H9 (cell line): Measurements from ENCODE around the gene DDAH2. TPM values are rescaled to one million over a fixed set of nuclear protein-coding genes. Genes with fewer than 3 reads are reported as not detected.

Experiments used
- DNase-seq: peaks from one replicate; pipeline ENCODE4 v3.0.0-alpha.2; 2017
- H2AFZ ChIP-seq: one replicate; pipeline ENCODE4 v1.6.1; 2013; ENCODE audit warnings: mild to moderate bottlenecking, low read length, control low read depth, moderate library complexity
- H2AK5ac ChIP-seq: 2 replicates; pipeline ENCODE4 v1.6.1; 2013; ENCODE audit warnings: low read length, control low read depth, mixed read lengths; ENCODE audit not compliant: insufficient read length
- H2BK120ac ChIP-seq: one replicate; pipeline ENCODE4 v1.6.1; 2013; ENCODE audit warnings: low read depth, mild to moderate bottlenecking, low read length, control low read depth, inconsistent platforms; ENCODE audit not compliant: poor library complexity, severe bottlenecking
- H2BK12ac ChIP-seq: 2 replicates; pipeline ENCODE4 v1.6.1; 2013; ENCODE audit warnings: low read length, control low read depth, mixed read lengths, low read depth; ENCODE audit not compliant: insufficient read length
- H2BK15ac ChIP-seq: 2 replicates; pipeline ENCODE4 v1.6.1; 2013; ENCODE audit warnings: low read depth, low read length, control low read depth
- H2BK20ac ChIP-seq: one replicate; pipeline ENCODE4 v1.6.1; 2013; ENCODE audit warnings: low read depth, mild to moderate bottlenecking, low read length, control low read depth, inconsistent platforms; ENCODE audit not compliant: poor library complexity, severe bottlenecking
- H2BK5ac ChIP-seq: 2 replicates; pipeline ENCODE4 v1.6.1; 2013; ENCODE audit warnings: low read length, control low read depth, mixed read lengths; ENCODE audit not compliant: insufficient read length
- H3K14ac ChIP-seq: 2 replicates; pipeline ENCODE4 v1.6.1; 2013; ENCODE audit warnings: low read length, control low read depth; ENCODE audit not compliant: insufficient read depth
- H3K18ac ChIP-seq: 2 replicates; pipeline ENCODE4 v1.6.1; 2013; ENCODE audit warnings: low read depth, mild to moderate bottlenecking, mixed read lengths, low read length, control low read depth; ENCODE audit not compliant: insufficient read length
- H3K23ac ChIP-seq: 2 replicates; pipeline ENCODE4 v1.6.1; 2013; ENCODE audit warnings: low read length, control low read depth, mixed read lengths, low read depth; ENCODE audit not compliant: insufficient read length
- H3K23me2 ChIP-seq: 2 replicates; pipeline ENCODE4 v1.6.1; 2013; ENCODE audit warnings: low read depth, mild to moderate bottlenecking, mixed read lengths, low read length, control low read depth; ENCODE audit not compliant: insufficient read length, poor library complexity, severe bottlenecking
- H3K27ac ChIP-seq: 2 replicates; pipeline ENCODE4 v1.5.1; 2013; ENCODE audit warnings: low read length, control low read depth, mixed read lengths, low read depth; ENCODE audit not compliant: insufficient read length
- H3K27me3 ChIP-seq: 2 replicates; pipeline ENCODE4 v1.6.1; 2013; ENCODE audit warnings: low read length, control low read depth, inconsistent platforms; ENCODE audit not compliant: insufficient read depth
- H3K4ac ChIP-seq: 2 replicates; pipeline ENCODE4 v1.6.1; 2013; ENCODE audit warnings: low read depth, mild to moderate bottlenecking, control low read depth, inconsistent platforms, low read length, moderate library complexity
- H3K4me1 ChIP-seq: 2 replicates; pipeline ENCODE4 v1.6.1; 2013; ENCODE audit warnings: low read length, control low read depth, inconsistent platforms; ENCODE audit not compliant: insufficient read depth
- H3K4me2 ChIP-seq: 2 replicates; pipeline ENCODE4 v1.6.1; 2013; ENCODE audit warnings: low read length, control low read depth, mixed read lengths; ENCODE audit not compliant: insufficient read length, insufficient read depth
- H3K56ac ChIP-seq: 2 replicates; pipeline ENCODE4 v1.6.1; 2013; ENCODE audit warnings: low read depth, mild to moderate bottlenecking, mixed read lengths, low read length, control low read depth; ENCODE audit not compliant: insufficient read length
- H3K79me1 ChIP-seq: 2 replicates; pipeline ENCODE4 v1.6.1; 2013; ENCODE audit warnings: low read depth, mild to moderate bottlenecking, moderate library complexity, low read length, control low read depth, inconsistent platforms; ENCODE audit not compliant: insufficient read depth, poor library complexity, severe bottlenecking
- H3K79me2 ChIP-seq: 2 replicates; pipeline ENCODE4 v1.6.1; 2013; ENCODE audit warnings: low read length, control low read depth, inconsistent platforms; ENCODE audit not compliant: insufficient read depth
- H3K9ac ChIP-seq: 2 replicates; pipeline ENCODE4 v1.6.1; 2013; ENCODE audit warnings: low read length, control low read depth, mixed read lengths; ENCODE audit not compliant: insufficient read length; ENCODE audit errors: extremely low read depth
- H3K9me3 ChIP-seq: one replicate; pipeline ENCODE4 v1.6.1; 2013; ENCODE audit warnings: low read depth, low read length, inconsistent platforms; ENCODE audit not compliant: control insufficient read depth
- H3T11ph ChIP-seq: one replicate; pipeline ENCODE4 v1.6.1; 2013; ENCODE audit warnings: mild to moderate bottlenecking, low read length, control low read depth, inconsistent platforms
- H4K20me1 ChIP-seq: one replicate; pipeline ENCODE4 v1.6.1; 2013; ENCODE audit not compliant: control insufficient read depth, insufficient read length, insufficient read depth
- H4K5ac ChIP-seq: 2 replicates; pipeline ENCODE4 v1.6.1; 2013; ENCODE audit warnings: low read depth, mild to moderate bottlenecking, mixed read lengths, low read length, control low read depth; ENCODE audit not compliant: insufficient read length
- H4K8ac ChIP-seq: replicated peaks from 2 replicates; pipeline ENCODE4 v1.6.1; 2013; ENCODE audit warnings: low read length, control low read depth, mixed read lengths, low read depth; ENCODE audit not compliant: insufficient read length
- H4K91ac ChIP-seq: 2 replicates; pipeline ENCODE4 v1.6.1; 2013; ENCODE audit warnings: low read depth, mild to moderate bottlenecking, moderate library complexity, mixed read lengths, low read length, control low read depth; ENCODE audit not compliant: insufficient read length
- H3K27ac Mint-ChIP-seq, 3 experiments: 2 replicates in 2 of 3; 3 replicates in 1 of 3; pipeline ENCODE4 v1.8.0; 2020 to 2021; ENCODE audit warnings: mixed read lengths in 3 of 3, mild to moderate bottlenecking in 1 of 3, moderate library complexity in 1 of 3
- H3K27me3 Mint-ChIP-seq: 2 replicates; pipeline ENCODE4 v1.8.0; 2021; ENCODE audit warnings: low read depth, mild to moderate bottlenecking, moderate library complexity, mixed read lengths
- H3K36me3 Mint-ChIP-seq, 3 experiments: 2 replicates in 2 of 3; 3 replicates in 1 of 3; pipeline ENCODE4 v1.8.0; 2020 to 2021; ENCODE audit warnings: low read depth in 3 of 3, mixed read lengths in 3 of 3; ENCODE audit not compliant: insufficient read depth in 1 of 3
- H3K4me1 Mint-ChIP-seq, 2 experiments: 2 replicates each; pipeline ENCODE4 v1.8.0; 2020; ENCODE audit warnings: mixed read lengths in 2 of 2
- H3K4me3 Mint-ChIP-seq, 2 experiments: 2 replicates in 1 of 2; 3 replicates in 1 of 2; pipeline ENCODE4 v1.8.0; 2020 to 2021; ENCODE audit warnings: mild to moderate bottlenecking in 2 of 2, mixed read lengths in 2 of 2, moderate library complexity in 1 of 2
- H3K9me3 Mint-ChIP-seq, 2 experiments: 2 replicates in 1 of 2; 3 replicates in 1 of 2; pipeline ENCODE4 v1.8.0; 2020; ENCODE audit warnings: mild to moderate bottlenecking in 2 of 2, mixed read lengths in 2 of 2, moderate library complexity in 1 of 2
- WGBS: extraction: QIAGEN DNeasy Blood & Tissue Kit; methylation state at CpG from one replicate; pipeline ENCODE4 v1.1.7; 2013; ENCODE audit warnings: missing lambda C conversion rate, low lambda C conversion rate, mixed read lengths; ENCODE audit not compliant: insufficient read length; ENCODE audit errors: extremely low coverage; 5-methylcytosine and 5-hydroxymethylcytosine counted together
- total RNA-seq: library from RNA; stranded (reverse); gene quantifications from 2 replicates; pipeline ENCODE4 v1.2.1, GENCODE V29; 2021
- TF ChIP-seq, protein P1 (sequence below): fragments of 200-600 bp; sonication (generic); conservative IDR thresholded peaks from 3 replicates; pipeline ENCODE4 v1.8.0; 2021; ENCODE audit warnings: antibody characterized with exemption, mild to moderate bottlenecking

Gene DDAH2
- total RNA-seq, 1 experiment from 2014 or later = 73.2 TPM

DNA sequence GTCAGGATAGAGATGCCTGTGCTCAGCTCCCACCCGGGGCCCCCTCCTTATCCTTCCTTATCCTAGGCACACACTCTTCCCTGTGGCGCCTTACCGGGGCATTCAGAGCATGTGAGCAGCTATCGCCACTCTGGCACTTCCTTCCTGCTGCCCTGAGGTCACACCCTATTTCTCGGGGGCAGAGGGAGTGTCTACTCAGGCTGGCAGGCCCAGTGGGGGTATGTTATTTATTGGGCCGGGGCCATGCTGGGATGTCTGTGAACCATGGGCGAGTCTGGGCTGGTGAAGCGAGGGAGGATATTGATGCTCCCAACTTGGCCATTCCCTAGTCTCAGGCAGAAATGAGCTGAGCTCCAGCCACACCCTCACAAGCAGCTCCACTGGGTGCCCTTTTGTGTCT, 17.9 kb downstream of the DDAH2 start:
- peaks cover 5% of the 10 kb centered on the region; the same call in 1 of the 2 replicates for H3K4me1 ChIP-seq
- no peak overlapping the region for H3K14ac ChIP-seq
- H4K20me1 ChIP-seq = no peaks in the 10 kb centered on the region
- no peaks in the 10 kb centered on the region for H3K9me3 Mint-ChIP-seq
- H3K4me2 ChIP-seq = no peak overlapping the region
- H3K23ac ChIP-seq = no peak overlapping the region
- no peak overlapping the region for H3K4ac ChIP-seq
- H3K27ac Mint-ChIP-seq = peak overlapping the region in 1 of 3 experiments; percentile 9; a peak in 1 of 7 replicates
- no peak overlapping the region for H2AK5ac ChIP-seq
- TF ChIP-seq, protein P1, sequence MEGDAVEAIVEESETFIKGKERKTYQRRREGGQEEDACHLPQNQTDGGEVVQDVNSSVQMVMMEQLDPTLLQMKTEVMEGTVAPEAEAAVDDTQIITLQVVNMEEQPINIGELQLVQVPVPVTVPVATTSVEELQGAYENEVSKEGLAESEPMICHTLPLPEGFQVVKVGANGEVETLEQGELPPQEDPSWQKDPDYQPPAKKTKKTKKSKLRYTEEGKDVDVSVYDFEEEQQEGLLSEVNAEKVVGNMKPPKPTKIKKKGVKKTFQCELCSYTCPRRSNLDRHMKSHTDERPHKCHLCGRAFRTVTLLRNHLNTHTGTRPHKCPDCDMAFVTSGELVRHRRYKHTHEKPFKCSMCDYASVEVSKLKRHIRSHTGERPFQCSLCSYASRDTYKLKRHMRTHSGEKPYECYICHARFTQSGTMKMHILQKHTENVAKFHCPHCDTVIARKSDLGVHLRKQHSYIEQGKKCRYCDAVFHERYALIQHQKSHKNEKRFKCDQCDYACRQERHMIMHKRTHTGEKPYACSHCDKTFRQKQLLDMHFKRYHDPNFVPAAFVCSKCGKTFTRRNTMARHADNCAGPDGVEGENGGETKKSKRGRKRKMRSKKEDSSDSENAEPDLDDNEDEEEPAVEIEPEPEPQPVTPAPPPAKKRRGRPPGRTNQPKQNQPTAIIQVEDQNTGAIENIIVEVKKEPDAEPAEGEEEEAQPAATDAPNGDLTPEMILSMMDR = no peak
- no peak overlapping the region for H4K8ac ChIP-seq
- no peak overlapping the region for H2BK20ac ChIP-seq
- H3T11ph ChIP-seq = no peak overlapping the region
- no peak overlapping the region for H2BK120ac ChIP-seq
- no peaks in the 10 kb centered on the region for H3K9me3 ChIP-seq
- H3K18ac ChIP-seq = no peak overlapping the region
- no peak overlapping the region for H2BK5ac ChIP-seq
- H3K4me3 Mint-ChIP-seq = no peak overlapping the region
- no peak overlapping the region for H4K5ac ChIP-seq
- WGBS = no CpG with 5 or more reads among the region's 8 CpGs
- H4K91ac ChIP-seq = no peak overlapping the region
- no peak overlapping the region for H3K9ac ChIP-seq
- H2AFZ ChIP-seq = no peak overlapping the region
- no peaks in the 10 kb centered on the region for H3K79me1 ChIP-seq
- H3K79me2 ChIP-seq = no peaks in the 10 kb centered on the region
- H2BK12ac ChIP-seq = no peak overlapping the region
- no peak overlapping the region for H3K27ac ChIP-seq
- H3K4me1 Mint-ChIP-seq = peaks cover 31 to 41% of the 10 kb centered on the region in 2 experiments
- DNase-seq = no peak
- peaks cover 9% of the 10 kb centered on the region for H3K27me3 Mint-ChIP-seq
- no peaks in the 10 kb centered on the region for H3K27me3 ChIP-seq
- H2BK15ac ChIP-seq = no peak overlapping the region
- no peaks in the 10 kb centered on the region for H3K23me2 ChIP-seq
- no peak overlapping the region for H3K56ac ChIP-seq
- no peaks in the 10 kb centered on the region for H3K36me3 Mint-ChIP-seq
